Choroid plexus epithelial cell (primary cell): ENCODE data around the gene UBR3.
A peak's percentile ranks its signal among the peaks of the same experiment; 100 is the strongest.
"Not testable (repeated sequence)": the region's sequence is repeated elsewhere in the genome, so short reads cannot be mapped to it uniquely, and the experiment has no call there.

Experiments
- DNase-seq: peaks from one replicate; pipeline ENCODE4 v3.0.0-alpha.2; 2010; ENCODE audit warnings: low read depth
- H3K4me3 ChIP-seq: 2 replicates; pipeline ENCODE4 v1.5.1; 2011; ENCODE audit warnings: low read depth, mild to moderate bottlenecking, control low read depth, low read length, moderate library complexity
- CTCF ChIP-seq: conservative IDR thresholded peaks from 2 replicates; pipeline ENCODE4 v1.5.1; 2011; ENCODE audit warnings: low read depth, mild to moderate bottlenecking, control low read depth, inconsistent platforms, low read length, moderate library complexity

Gene UBR3

GRCh38 chr2:169955940-169956339 lies 128.7 kb downstream of the UBR3 start:
- no peak overlapping the region for H3K4me3 ChIP-seq
- no peak for DNase-seq
- no peak for TF ChIP-seq CTCF

- DNase-seq, H3K4me3 ChIP-seq: not testable (repeated sequence)
Measured at GRCh38 chr2:169957219-169957618, 130.0 kb downstream of the UBR3 start.

GRCh38 chr2:169961911-169962310 lies 134.7 kb downstream of the UBR3 start:
- no peak overlapping the region for H3K4me3 ChIP-seq
- no peak for TF ChIP-seq CTCF
- DNase-seq, result peak; percentile 94

- no peak for TF ChIP-seq CTCF
- no peak overlapping the region for H3K4me3 ChIP-seq
- DNase-seq, result peak; percentile 63
Measured at GRCh38 chr2:169963786-169964185, 136.5 kb downstream of the UBR3 start.

- DNase-seq, result peak; percentile 24
- TF ChIP-seq CTCF, result no peak
- no peak overlapping the region for H3K4me3 ChIP-seq
Measured at GRCh38 chr2:169964740-169965139, 137.5 kb downstream of the UBR3 start.

GRCh38 chr2:169965495-169965894 lies 138.2 kb downstream of the UBR3 start:
- DNase-seq, result peak; percentile 62
- no peak for TF ChIP-seq CTCF

GRCh38 chr2:169966454-169966853 lies 139.2 kb downstream of the UBR3 start:
- no peak for TF ChIP-seq CTCF
- H3K4me3 ChIP-seq, result no peak overlapping the region
- DNase-seq, result no peak

More at GRCh38 chr2:169965495-169965894, 138.2 kb downstream of the UBR3 start:
- no peak overlapping the region for H3K4me3 ChIP-seq

GRCh38 chr2:169968743-169969142 lies 141.5 kb downstream of the UBR3 start:
- no peak for DNase-seq
- H3K4me3 ChIP-seq, result no peak overlapping the region
- TF ChIP-seq CTCF, result no peak
